Neural cell (in vitro differentiated cells): ENCODE data around the gene MED13. TPM values are rescaled to one million over a fixed set of nuclear protein-coding genes. Genes with fewer than 3 reads are reported as not detected.

Experiments used
- H2AFZ ChIP-seq: fragments of 200-600, 300-800 bp; sonication (generic), shearing (Covaris generic); 2 replicates; pipeline ENCODE4 v1.6.0; 2014; ENCODE audit warnings: low read depth, mild to moderate bottlenecking, antibody characterized with exemption, low read length, moderate library complexity
- H3F3A ChIP-seq: fragments of 200-600 bp; shearing (Covaris generic); 2 replicates; pipeline ENCODE4 v1.6.1; 2016; ENCODE audit warnings: mild to moderate bottlenecking, moderate library complexity, mixed read lengths, antibody characterized with exemption, low read length; ENCODE audit not compliant: insufficient read depth, poor library complexity, severe bottlenecking
- H3K27ac ChIP-seq: fragments of 200-600, 300-800 bp; sonication (generic), shearing (Covaris generic); 2 replicates; pipeline ENCODE4 v1.5.1; 2014; ENCODE audit warnings: mild to moderate bottlenecking, low read length, moderate library complexity
- H3K27me3 ChIP-seq: fragments of 300-800, 200-600 bp; sonication (generic), shearing (Covaris generic); 2 replicates; pipeline ENCODE4 v1.6.0; 2014; ENCODE audit warnings: mild to moderate bottlenecking, low read depth, low read length, moderate library complexity; ENCODE audit not compliant: insufficient read depth
- H3K36me3 ChIP-seq: fragments of 300-800, 200-600 bp; sonication (generic), shearing (Covaris generic); 2 replicates; pipeline ENCODE4 v1.5.1; 2014; ENCODE audit warnings: mild to moderate bottlenecking, antibody characterized with exemption, low read length, moderate library complexity; ENCODE audit not compliant: insufficient read depth
- H3K4me2 ChIP-seq: fragments of 300-800, 200-600 bp; sonication (generic), shearing (Covaris generic); 2 replicates; pipeline ENCODE4 v1.6.0; 2014; ENCODE audit warnings: mild to moderate bottlenecking, low read length
- H3K4me3 ChIP-seq: fragments of 300-800, 200-600 bp; sonication (generic), shearing (Covaris generic); 2 replicates; pipeline ENCODE4 v1.5.1; 2014; ENCODE audit warnings: mild to moderate bottlenecking, low read length, moderate library complexity
- H3K79me2 ChIP-seq: fragments of 200-600 bp; shearing (Covaris generic); replicated peaks from 2 replicates; pipeline ENCODE4 v1.6.0; 2014; ENCODE audit warnings: mild to moderate bottlenecking, low read length, moderate library complexity; ENCODE audit not compliant: insufficient read depth
- H3K9ac ChIP-seq: fragments of 300-800, 200-600 bp; sonication (generic), shearing (Covaris generic); 2 replicates; pipeline ENCODE4 v1.6.1; 2016; ENCODE audit warnings: mild to moderate bottlenecking, low read length, mixed read lengths
- H3K9me2 ChIP-seq: fragments of 200-600 bp; shearing (Covaris generic); 2 replicates; pipeline ENCODE4 v1.6.1; 2016; ENCODE audit warnings: mild to moderate bottlenecking, low read length, mixed read lengths; ENCODE audit not compliant: insufficient read depth
- H3K9me3 ChIP-seq: fragments of 200-600, 300-800 bp; sonication (generic), shearing (Covaris generic); 2 replicates; pipeline ENCODE4 v1.6.1; 2016; ENCODE audit warnings: mild to moderate bottlenecking, mixed run types, low read length, moderate library complexity, mixed read lengths
- H4K20me1 ChIP-seq: fragments of 200-600 bp; shearing (Covaris generic); 2 replicates; pipeline ENCODE4 v1.6.1; 2016; ENCODE audit warnings: mild to moderate bottlenecking, mixed run types; ENCODE audit not compliant: insufficient read depth
- EP300 ChIP-seq: fragments of 450-650 bp; conservative IDR thresholded peaks from 2 replicates; pipeline ENCODE4 v1.6.1; 2014; ENCODE audit warnings: antibody characterized with exemption, mild to moderate bottlenecking, moderate library complexity; ENCODE audit not compliant: poor library complexity, severe bottlenecking
- EZH2 ChIP-seq: fragments of 200-600, 300-800 bp; shearing (Covaris generic), sonication (generic); IDR thresholded peaks from 2 replicates; pipeline ENCODE4 v1.6.1; 2014; ENCODE audit warnings: antibody characterized with exemption, low read length, borderline replicate concordance, mild to moderate bottlenecking; ENCODE audit not compliant: insufficient read depth, poor library complexity, severe bottlenecking
- MXI1 ChIP-seq: fragments of 450-650 bp; conservative IDR thresholded peaks from 2 replicates; pipeline ENCODE4 v1.6.1; 2014; ENCODE audit warnings: antibody characterized with exemption, mild to moderate bottlenecking; ENCODE audit not compliant: poor library complexity, severe bottlenecking
- POLR2AphosphoS5 ChIP-seq: IDR thresholded peaks from 2 replicates; pipeline ENCODE4 v1.6.1; 2012
- RAD21 ChIP-seq: fragments of 450-650 bp; conservative IDR thresholded peaks from 2 replicates; pipeline ENCODE4 v1.6.1; 2014; ENCODE audit warnings: antibody characterized with exemption, mild to moderate bottlenecking, moderate library complexity
- SMC3 ChIP-seq: fragments of 450-650 bp; conservative IDR thresholded peaks from 2 replicates; pipeline ENCODE4 v1.6.1; 2014; ENCODE audit warnings: antibody characterized with exemption, mild to moderate bottlenecking, moderate library complexity; ENCODE audit not compliant: poor library complexity
- TAF1 ChIP-seq: IDR thresholded peaks from 2 replicates; pipeline ENCODE4 v1.6.1; 2012; ENCODE audit warnings: low read depth
- polyA plus RNA-seq: library from polyadenylated mRNA; depleted of rRNA; stranded (reverse); fragments of >200 nt; gene quantifications from 2 replicates; pipeline ENCODE4 v1.2.3, GENCODE V29; 2014
- TF ChIP-seq, protein P1 (sequence below): fragments of 450-650 bp; IDR thresholded peaks from 2 replicates; pipeline ENCODE4 v1.5.1; 2014; ENCODE audit warnings: antibody characterized with exemption, mild to moderate bottlenecking, moderate library complexity; ENCODE audit not compliant: poor library complexity, severe bottlenecking
- TF ChIP-seq, protein P2 (sequence below): IDR thresholded peaks from 2 replicates; pipeline ENCODE4 v1.6.1; 2012; ENCODE audit warnings: borderline replicate concordance

The MED13 gene
- polyA plus RNA-seq, 1 donor from 2014 or later = 22.6 TPM

DNA sequence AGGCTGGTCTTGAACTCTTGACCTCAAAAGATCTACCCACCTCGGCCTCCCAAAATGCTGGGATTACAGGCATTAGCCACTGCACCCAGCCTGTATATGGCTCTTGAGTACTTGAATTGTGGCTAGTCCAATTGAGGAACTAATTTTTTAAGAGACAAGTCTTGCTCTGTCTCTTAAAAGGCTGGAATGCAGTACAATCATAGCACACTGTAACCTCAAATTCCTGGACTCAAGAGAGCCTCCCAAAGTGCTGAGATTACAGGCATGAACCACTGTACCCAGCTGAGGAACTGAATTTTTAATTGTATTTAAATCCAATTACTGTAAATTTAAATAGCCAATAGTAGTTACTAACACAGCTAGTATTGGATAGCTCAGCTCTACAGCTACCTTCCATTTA is 50.6 kb downstream of the MED13 start:
- Histone ChIP-seq H4K20me1 (no peaks in the 10 kb centered on the region), H3K36me3 (peaks cover 3% of the 10 kb centered on the region), H3K27me3 (no peaks in the 10 kb centered on the region), H3F3A (no peaks in the 10 kb centered on the region), H3K4me3 (no peak overlapping the region), H3K4me2 (no peak overlapping the region), H3K27ac (no peak overlapping the region), H2AFZ (no peak overlapping the region), H3K79me2 (no peaks in the 10 kb centered on the region), H3K9me3 (no peaks in the 10 kb centered on the region), H3K9me2 (no peaks in the 10 kb centered on the region), H3K9ac (no peak overlapping the region)
- TF ChIP-seq MXI1 = no peak
- no peak for TF ChIP-seq EZH2
- TF ChIP-seq RAD21 = no peak
- no peak for TF ChIP-seq POLR2AphosphoS5
- TF ChIP-seq, protein P1, sequence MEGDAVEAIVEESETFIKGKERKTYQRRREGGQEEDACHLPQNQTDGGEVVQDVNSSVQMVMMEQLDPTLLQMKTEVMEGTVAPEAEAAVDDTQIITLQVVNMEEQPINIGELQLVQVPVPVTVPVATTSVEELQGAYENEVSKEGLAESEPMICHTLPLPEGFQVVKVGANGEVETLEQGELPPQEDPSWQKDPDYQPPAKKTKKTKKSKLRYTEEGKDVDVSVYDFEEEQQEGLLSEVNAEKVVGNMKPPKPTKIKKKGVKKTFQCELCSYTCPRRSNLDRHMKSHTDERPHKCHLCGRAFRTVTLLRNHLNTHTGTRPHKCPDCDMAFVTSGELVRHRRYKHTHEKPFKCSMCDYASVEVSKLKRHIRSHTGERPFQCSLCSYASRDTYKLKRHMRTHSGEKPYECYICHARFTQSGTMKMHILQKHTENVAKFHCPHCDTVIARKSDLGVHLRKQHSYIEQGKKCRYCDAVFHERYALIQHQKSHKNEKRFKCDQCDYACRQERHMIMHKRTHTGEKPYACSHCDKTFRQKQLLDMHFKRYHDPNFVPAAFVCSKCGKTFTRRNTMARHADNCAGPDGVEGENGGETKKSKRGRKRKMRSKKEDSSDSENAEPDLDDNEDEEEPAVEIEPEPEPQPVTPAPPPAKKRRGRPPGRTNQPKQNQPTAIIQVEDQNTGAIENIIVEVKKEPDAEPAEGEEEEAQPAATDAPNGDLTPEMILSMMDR = no peak
- TF ChIP-seq EP300 = no peak
- TF ChIP-seq SMC3 = no peak
- TF ChIP-seq, protein P2, sequence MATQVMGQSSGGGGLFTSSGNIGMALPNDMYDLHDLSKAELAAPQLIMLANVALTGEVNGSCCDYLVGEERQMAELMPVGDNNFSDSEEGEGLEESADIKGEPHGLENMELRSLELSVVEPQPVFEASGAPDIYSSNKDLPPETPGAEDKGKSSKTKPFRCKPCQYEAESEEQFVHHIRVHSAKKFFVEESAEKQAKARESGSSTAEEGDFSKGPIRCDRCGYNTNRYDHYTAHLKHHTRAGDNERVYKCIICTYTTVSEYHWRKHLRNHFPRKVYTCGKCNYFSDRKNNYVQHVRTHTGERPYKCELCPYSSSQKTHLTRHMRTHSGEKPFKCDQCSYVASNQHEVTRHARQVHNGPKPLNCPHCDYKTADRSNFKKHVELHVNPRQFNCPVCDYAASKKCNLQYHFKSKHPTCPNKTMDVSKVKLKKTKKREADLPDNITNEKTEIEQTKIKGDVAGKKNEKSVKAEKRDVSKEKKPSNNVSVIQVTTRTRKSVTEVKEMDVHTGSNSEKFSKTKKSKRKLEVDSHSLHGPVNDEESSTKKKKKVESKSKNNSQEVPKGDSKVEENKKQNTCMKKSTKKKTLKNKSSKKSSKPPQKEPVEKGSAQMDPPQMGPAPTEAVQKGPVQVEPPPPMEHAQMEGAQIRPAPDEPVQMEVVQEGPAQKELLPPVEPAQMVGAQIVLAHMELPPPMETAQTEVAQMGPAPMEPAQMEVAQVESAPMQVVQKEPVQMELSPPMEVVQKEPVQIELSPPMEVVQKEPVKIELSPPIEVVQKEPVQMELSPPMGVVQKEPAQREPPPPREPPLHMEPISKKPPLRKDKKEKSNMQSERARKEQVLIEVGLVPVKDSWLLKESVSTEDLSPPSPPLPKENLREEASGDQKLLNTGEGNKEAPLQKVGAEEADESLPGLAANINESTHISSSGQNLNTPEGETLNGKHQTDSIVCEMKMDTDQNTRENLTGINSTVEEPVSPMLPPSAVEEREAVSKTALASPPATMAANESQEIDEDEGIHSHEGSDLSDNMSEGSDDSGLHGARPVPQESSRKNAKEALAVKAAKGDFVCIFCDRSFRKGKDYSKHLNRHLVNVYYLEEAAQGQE = no peak
- no peak for TF ChIP-seq TAF1

- no peaks in the 10 kb centered on the region for H3K27me3 ChIP-seq
- TF ChIP-seq, protein P1 = no peak
- TF ChIP-seq, protein P2 = no peak
- TF ChIP-seq SMC3 (no peak), MXI1 (no peak), RAD21 (no peak), EZH2 (no peak), POLR2AphosphoS5 (no peak), EP300 (no peak), TAF1 (no peak)
- H3K9me2 ChIP-seq = no peaks in the 10 kb centered on the region
- H3K79me2 ChIP-seq = peaks cover 18% of the 10 kb centered on the region
- H3K4me3 ChIP-seq = no peak overlapping the region
- H3K4me2 ChIP-seq = no peak overlapping the region
- no peak overlapping the region for H3K9ac ChIP-seq
- H3K36me3 ChIP-seq = no peaks in the 10 kb centered on the region
- H3F3A ChIP-seq = no peaks in the 10 kb centered on the region
- H3K27ac ChIP-seq = no peak overlapping the region
- no peaks in the 10 kb centered on the region for H3K9me3 ChIP-seq
- no peaks in the 10 kb centered on the region for H4K20me1 ChIP-seq
- H2AFZ ChIP-seq = no peak overlapping the region
Measured at GRCh38 chr17:62009220-62009619, 55.9 kb downstream of the MED13 start.
